MM.1S (cell line): Measurements from ENCODE around the gene LAMC1.

Experiments
- DNase-seq: peaks from one replicate; pipeline ENCODE4 v3.0.0-alpha.2; 2015
- H2AFZ ChIP-seq: fragments of 300-600 bp; sonication (generic); 2 replicates; pipeline ENCODE4 v1.6.0; 2016; ENCODE audit warnings: antibody characterized with exemption, low read length
- H3F3A ChIP-seq: fragments of 300-600 bp; sonication (generic); 2 replicates; pipeline ENCODE4 v1.6.1; 2016; ENCODE audit warnings: mild to moderate bottlenecking, antibody characterized with exemption, low read length, moderate library complexity, mixed read lengths; ENCODE audit not compliant: insufficient read depth
- H3K27ac ChIP-seq: fragments of 300-600 bp; sonication (generic); 2 replicates; pipeline ENCODE4 v1.5.1; 2016; ENCODE audit warnings: mild to moderate bottlenecking, low read length
- H3K27me3 ChIP-seq: fragments of 300-600 bp; sonication (generic); replicated peaks from 2 replicates; pipeline ENCODE4 v1.6.0; 2016; ENCODE audit warnings: low read length; ENCODE audit not compliant: insufficient read depth
- H3K36me3 ChIP-seq: fragments of 300-600 bp; sonication (generic); replicated peaks from 2 replicates; pipeline ENCODE4 v1.6.1; 2016; ENCODE audit warnings: mild to moderate bottlenecking, low read length, mixed read lengths; ENCODE audit not compliant: insufficient read depth
- H3K4me1 ChIP-seq: fragments of 300-600 bp; sonication (generic); 2 replicates; pipeline ENCODE4 v1.6.1; 2016; ENCODE audit warnings: low read length, mixed read lengths
- H3K4me2 ChIP-seq: fragments of 300-600 bp; sonication (generic); 2 replicates; pipeline ENCODE4 v1.6.0; 2016; ENCODE audit warnings: low read depth, low read length
- H3K4me3 ChIP-seq: fragments of 300-600 bp; sonication (generic); 2 replicates; pipeline ENCODE4 v1.5.1; 2016; ENCODE audit warnings: low read length, mixed read lengths
- H3K79me2 ChIP-seq: fragments of 300-600 bp; sonication (generic); 2 replicates; pipeline ENCODE4 v1.6.1; 2016; ENCODE audit warnings: mixed run types, low read length, mixed read lengths
- H3K9ac ChIP-seq: fragments of 300-600 bp; sonication (generic); 2 replicates; pipeline ENCODE4 v1.6.1; 2016; ENCODE audit warnings: low read length, mixed read lengths
- H3K9me2 ChIP-seq: fragments of 300-600 bp; sonication (generic); replicated peaks from 2 replicates; pipeline ENCODE4 v1.6.1; 2016; ENCODE audit warnings: mild to moderate bottlenecking, low read length, mixed read lengths; ENCODE audit not compliant: insufficient read depth
- H3K9me3 ChIP-seq: fragments of 300-600 bp; sonication (generic); replicated peaks from 2 replicates; pipeline ENCODE4 v1.6.1; 2016; ENCODE audit warnings: mild to moderate bottlenecking, low read length, mixed read lengths; ENCODE audit not compliant: insufficient read depth
- H4K20me1 ChIP-seq: fragments of 300-600 bp; sonication (generic); 2 replicates; pipeline ENCODE4 v1.6.1; 2016; ENCODE audit warnings: mild to moderate bottlenecking, low read length, moderate library complexity, mixed read lengths; ENCODE audit not compliant: insufficient read depth
- EZH2 ChIP-seq: fragments of 300-600 bp; sonication (generic); optimal IDR thresholded peaks from 2 replicates; pipeline ENCODE3; 2017; ENCODE audit warnings: low read depth, mild to moderate bottlenecking, antibody characterized with exemption, low read length, mixed read lengths
- EZH2phosphoT487 ChIP-seq: fragments of 300-600 bp; sonication (generic); IDR thresholded peaks from 2 replicates; pipeline ENCODE4 v1.6.1; 2018; ENCODE audit warnings: antibody characterized with exemption, low read length
- TF ChIP-seq, protein P1 (sequence below): fragments of 300-600 bp; sonication (generic); IDR thresholded peaks from 2 replicates; pipeline ENCODE4 v1.5.1; 2016; ENCODE audit warnings: antibody characterized with exemption, low read length, mixed read lengths

LAMC1 gene

DNA sequence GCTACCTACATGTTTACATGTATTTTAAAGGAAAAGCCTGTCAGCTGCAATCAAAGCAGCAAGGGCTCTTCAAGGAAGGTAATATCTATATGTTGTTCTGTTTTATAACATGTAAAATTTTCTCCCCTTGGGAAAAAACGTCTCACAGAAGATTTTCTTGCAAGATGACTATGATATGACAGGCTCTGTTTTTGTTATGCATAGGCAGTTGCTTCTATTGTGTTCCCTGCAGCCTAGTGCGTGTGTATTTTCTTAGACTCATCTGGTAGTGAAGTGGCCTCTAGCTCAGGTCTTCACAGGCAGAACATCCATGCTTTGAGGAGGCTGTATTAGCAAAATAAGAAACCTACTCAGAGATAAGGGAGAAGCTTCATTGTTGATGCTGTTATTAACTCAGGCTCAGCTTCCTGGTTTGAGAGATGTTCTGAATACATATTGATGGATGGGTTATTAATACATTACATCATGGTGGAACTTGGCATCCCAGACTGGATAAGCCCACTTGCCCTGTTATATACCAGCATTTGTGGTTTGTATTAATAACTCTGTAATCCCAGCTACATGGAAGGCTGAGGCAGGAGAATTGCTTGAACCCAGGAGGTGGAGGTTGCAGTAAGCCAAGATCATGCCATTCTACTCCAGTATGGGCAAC, 35.8 kb downstream of the LAMC1 start:
- Histone ChIP-seq H3K79me2 (no peaks in the 10 kb centered on the region), H3K9ac (no peak overlapping the region)

DNA sequence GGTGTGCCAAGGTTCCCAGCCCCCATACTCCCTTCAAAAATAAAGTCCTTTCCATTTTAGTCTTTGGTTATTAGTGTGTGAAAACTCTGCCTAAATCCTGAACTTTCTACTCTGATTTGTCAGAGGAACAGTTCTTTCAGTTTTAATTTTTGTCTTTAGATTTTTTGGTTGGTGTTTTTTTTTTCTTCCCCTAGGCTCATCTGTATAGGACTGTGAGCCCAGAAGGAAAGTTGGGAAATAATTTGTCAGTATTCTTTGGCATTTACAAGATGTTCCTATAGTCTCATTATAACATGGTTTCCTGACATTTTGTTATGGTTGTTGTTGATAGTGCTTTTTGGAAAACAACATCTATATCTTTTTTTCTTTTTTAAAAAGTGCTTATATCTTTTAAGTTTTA, 38.0 kb downstream of the LAMC1 start:
- Histone ChIP-seq H3K27me3 (no peaks in the 10 kb centered on the region), H3K9me3 (no peaks in the 10 kb centered on the region), H3K4me3 (no peak overlapping the region), H3K27ac (no peak overlapping the region), H3F3A (no peaks in the 10 kb centered on the region; the same call in 1 of the 2 replicates), H2AFZ (no peak overlapping the region), H3K79me2 (no peaks in the 10 kb centered on the region), H3K4me1 (peaks cover 27% of the 10 kb centered on the region), H4K20me1 (no peaks in the 10 kb centered on the region), H3K9ac (no peak overlapping the region), H3K9me2 (no peaks in the 10 kb centered on the region), H3K4me2 (no peak overlapping the region), H3K36me3 (no peaks in the 10 kb centered on the region)
- no peak for TF ChIP-seq EZH2
- TF ChIP-seq EZH2phosphoT487: no peak
- TF ChIP-seq, protein P1, sequence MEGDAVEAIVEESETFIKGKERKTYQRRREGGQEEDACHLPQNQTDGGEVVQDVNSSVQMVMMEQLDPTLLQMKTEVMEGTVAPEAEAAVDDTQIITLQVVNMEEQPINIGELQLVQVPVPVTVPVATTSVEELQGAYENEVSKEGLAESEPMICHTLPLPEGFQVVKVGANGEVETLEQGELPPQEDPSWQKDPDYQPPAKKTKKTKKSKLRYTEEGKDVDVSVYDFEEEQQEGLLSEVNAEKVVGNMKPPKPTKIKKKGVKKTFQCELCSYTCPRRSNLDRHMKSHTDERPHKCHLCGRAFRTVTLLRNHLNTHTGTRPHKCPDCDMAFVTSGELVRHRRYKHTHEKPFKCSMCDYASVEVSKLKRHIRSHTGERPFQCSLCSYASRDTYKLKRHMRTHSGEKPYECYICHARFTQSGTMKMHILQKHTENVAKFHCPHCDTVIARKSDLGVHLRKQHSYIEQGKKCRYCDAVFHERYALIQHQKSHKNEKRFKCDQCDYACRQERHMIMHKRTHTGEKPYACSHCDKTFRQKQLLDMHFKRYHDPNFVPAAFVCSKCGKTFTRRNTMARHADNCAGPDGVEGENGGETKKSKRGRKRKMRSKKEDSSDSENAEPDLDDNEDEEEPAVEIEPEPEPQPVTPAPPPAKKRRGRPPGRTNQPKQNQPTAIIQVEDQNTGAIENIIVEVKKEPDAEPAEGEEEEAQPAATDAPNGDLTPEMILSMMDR: no peak
- DNase-seq: no peak

More for the DNA sequence above, 35.8 kb downstream of the LAMC1 start:
- Histone ChIP-seq H3K9me3 (no peaks in the 10 kb centered on the region), H3K27me3 (no peaks in the 10 kb centered on the region), H3K27ac (no peak overlapping the region), H3K4me3 (no peak overlapping the region), H3K9me2 (no peaks in the 10 kb centered on the region), H3K4me1 (peaks cover 26% of the 10 kb centered on the region), H3K36me3 (no peaks in the 10 kb centered on the region), H3F3A (no peaks in the 10 kb centered on the region; the same call in 1 of the 2 replicates), H3K4me2 (no peak overlapping the region), H2AFZ (no peak overlapping the region), H4K20me1 (no peaks in the 10 kb centered on the region)
- TF ChIP-seq, protein P1: no peak
- no peak for TF ChIP-seq EZH2phosphoT487
- no peak for TF ChIP-seq EZH2
- DNase-seq: no peak

DNA sequence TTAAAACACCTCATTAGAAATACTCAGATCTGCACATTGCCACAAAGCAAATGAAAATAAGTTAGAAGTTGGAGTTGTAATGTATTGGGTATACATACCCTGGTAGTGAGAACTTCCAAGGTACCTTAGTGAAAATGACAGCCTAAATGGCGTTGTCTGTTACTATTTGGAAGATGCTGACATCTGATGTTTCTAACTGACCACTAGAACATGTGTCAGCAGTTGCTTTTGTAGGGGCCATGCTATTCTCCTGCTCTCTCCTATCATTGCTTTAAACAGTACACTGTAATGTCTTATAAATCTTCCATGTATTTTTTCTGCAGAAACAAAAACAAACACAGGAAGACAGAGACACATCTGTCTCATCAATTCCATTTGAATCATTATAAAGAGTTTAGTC, 40.1 kb downstream of the LAMC1 start:
- Histone ChIP-seq H3K4me1 (peaks cover 27% of the 10 kb centered on the region), H3K27me3 (no peaks in the 10 kb centered on the region), H3K36me3 (no peaks in the 10 kb centered on the region), H3K9me2 (no peaks in the 10 kb centered on the region), H2AFZ (no peak overlapping the region), H3K9me3 (no peaks in the 10 kb centered on the region), H4K20me1 (no peaks in the 10 kb centered on the region), H3K27ac (peak overlapping the region; percentile 14; the same call in 1 of the 2 replicates), H3F3A (no peaks in the 10 kb centered on the region; the same call in 1 of the 2 replicates), H3K9ac (no peak overlapping the region), H3K79me2 (no peaks in the 10 kb centered on the region), H3K4me2 (peak overlapping the region; percentile 33), H3K4me3 (no peak overlapping the region)
- peak; percentile 55 for DNase-seq
- TF ChIP-seq EZH2phosphoT487 (no peak), EZH2 (no peak)
- TF ChIP-seq, protein P1: no peak
